HT-29 (cell line): ENCODE data around the gene FGG. TPM values are rescaled to one million over a fixed set of nuclear protein-coding genes. Genes with fewer than 3 reads are reported as not detected.
"Not testable (repeated sequence)": the region's sequence is repeated elsewhere in the genome, so short reads cannot be mapped to it uniquely, and the experiment has no call there.

ENCODE experiments used
- DNase-seq: peaks from one replicate; pipeline ENCODE4 v3.0.0-alpha.2; 2015; ENCODE audit warnings: low spot score
- total RNA-seq: library from RNA; depleted of rRNA; stranded (reverse); fragments of >200 nt; shearing (Covaris generic); gene quantifications from 2 replicates; pipeline ENCODE4 v1.2.3, GENCODE V29; 2014

Gene FGG
- total RNA-seq, 1 experiment from 2014 or later: not detected

DNA sequence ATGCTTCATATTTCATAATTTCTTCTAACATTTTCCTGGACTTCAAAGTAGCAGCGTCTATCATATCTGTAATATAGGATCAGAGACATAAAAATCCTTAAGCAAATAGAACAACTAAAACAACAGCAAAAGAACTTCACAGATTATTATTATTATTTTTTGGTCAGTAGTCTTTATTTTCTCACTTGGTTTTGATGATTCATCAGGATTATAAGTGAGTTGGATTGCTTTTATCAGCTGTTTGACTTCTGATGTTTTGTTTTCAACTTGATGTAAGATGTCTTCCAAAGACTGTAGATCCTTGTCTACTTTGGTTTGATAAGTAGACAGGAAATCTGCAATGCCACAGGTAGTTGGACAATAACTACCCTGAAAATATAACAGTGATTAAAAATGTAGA, 623 bp downstream of the FGG start:
- no peak for DNase-seq

DNA sequence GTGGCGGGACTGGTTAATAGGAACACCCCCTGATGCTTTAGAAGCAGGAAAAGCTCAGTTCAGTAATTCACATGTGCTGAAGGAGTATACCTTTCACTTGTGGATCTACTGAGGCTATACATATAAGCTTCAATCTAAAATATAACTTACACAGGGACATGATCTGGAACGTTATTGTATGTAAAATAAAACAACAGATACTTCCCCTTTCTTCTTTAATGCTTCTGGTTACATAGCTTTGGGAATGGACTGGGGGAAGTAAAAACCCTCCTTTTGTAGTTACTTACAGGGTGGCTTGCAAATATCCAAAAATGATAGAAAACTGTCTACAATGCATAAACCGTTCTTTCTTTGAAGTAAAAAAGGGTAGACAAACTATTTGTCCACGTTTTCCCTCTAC, 1.9 kb downstream of the FGG start:
- no peak for DNase-seq

DNA sequence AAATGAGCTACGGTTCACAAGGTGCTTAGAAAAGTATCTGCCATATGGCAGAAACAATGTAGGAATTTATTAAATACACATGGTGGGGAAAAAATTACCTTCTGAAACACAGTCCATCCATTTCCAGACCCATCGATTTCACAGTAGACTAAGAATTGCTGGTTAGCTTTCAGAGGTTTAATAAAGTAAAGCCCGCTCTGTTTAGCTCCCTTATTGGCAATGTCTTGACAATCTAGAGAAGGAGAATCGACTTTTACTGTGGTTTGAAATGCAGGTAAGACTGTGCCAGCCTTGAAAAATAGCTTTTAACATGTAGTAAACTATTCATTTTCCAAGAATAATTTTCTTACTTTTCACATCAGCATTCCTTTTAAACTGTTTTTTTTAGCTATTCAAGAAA, 2.9 kb downstream of the FGG start:
- no peak for DNase-seq

DNA sequence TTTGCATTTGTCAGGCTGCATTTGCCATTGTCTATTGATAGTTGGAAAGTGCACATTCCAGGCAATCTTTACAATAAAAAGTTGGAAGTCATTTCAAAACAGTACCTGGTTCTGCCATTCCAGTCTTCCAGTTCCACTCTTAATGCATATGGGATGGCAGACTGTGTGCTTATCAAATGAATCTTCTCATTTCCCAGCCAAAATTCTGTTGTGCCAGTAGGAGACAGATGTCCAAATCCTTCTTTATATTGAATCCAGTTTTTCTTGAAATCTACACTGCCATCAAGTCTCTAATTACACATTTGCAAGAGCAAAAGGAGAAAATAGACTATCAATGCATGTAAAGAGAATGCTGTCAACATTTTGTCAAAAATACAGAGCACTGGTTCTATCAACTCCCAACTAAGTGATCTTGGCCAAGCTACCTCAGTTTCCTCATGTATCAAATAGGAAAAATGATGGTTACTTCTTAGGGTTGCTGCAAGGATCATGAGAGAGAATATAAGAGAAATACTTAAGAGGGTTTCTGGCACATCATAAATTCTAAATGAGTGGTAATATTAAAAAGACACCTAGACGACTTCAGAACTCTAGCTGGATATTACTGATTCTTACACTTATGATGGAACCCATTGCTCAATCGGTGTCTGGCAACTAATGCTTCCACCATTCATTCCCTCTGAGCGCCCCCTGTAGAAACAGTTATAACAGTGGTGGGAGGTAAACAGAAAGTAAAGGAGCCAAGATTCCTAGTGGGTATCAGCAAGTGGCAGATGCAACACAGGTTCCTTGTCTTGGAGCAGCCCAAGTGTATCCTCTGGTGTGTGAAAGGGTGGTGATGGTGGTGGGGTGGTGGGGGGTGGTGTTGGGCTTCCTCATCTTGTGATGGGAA, 3.8 kb downstream of the FGG start:
- DNase-seq: no peak

DNA sequence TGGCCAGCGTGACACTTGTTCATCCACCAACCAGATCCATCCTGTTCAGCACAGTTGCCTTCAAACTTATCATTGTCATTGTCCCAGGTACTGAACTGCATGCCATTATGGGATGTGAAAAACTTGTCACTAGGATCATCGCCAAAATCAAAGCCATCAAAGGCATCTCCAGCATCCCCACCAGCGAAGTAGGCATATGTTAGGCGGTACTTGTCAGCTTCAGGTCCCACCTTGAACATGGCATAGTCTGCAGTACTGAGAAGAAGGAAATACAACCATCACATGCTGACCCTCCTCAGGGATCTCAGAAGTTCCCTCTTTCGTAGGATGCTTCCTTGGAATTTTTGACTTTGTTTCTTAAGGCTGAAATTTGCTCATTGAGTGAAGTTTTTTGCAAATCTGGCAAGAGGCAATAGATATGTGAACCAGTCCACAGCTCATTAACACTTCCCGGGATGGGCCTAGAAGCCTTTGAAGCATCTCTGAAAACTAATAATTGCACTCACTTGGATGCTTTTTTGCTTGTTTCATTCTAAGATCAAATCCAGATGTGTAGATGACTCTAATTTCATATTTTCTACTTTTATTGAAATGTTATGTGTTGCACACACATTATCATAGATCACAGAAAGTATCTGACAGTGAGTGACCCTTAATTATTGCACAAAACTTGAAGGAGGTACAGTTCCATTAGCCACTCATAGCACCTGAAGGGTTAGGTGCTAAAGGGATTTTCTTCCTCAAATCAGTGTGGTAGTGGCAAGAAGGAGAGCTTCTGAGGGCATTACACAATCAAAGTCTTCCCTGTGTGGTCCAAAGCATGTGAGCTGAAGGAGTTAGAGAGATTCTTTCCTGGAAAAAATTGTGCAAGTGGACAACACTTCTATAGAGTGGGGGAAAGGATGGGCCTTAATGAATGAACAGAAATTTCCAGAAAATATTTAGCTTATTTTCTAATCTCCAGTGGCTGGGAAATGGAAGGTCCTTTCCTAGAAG, 5.4 kb downstream of the FGG start:
- DNase-seq: no peak

DNA sequence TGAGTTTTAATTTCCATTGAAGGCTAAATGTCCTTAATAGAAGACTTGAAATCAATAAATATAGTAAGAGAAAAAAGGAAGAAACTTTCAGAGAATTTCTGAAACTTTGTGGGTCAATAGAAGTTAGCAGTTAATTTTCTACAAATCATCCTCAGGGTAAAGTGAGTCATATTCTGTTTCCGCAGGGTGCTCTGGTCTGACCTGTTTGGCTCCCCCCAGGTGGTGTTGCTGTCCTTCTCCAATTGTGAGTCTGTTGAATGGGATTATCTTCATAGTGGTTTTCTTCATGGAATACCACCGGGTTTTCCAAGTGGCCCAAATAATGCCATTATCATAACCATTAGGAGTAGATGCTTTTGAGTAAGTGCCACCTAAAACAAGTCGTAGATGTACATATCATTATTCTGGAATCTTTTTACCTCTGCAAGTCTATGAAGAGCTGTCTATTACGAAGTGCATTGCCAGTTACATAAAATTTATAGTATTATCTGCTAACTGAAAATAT, 7.7 kb downstream of the FGG start:
- DNase-seq: no peak

DNA sequence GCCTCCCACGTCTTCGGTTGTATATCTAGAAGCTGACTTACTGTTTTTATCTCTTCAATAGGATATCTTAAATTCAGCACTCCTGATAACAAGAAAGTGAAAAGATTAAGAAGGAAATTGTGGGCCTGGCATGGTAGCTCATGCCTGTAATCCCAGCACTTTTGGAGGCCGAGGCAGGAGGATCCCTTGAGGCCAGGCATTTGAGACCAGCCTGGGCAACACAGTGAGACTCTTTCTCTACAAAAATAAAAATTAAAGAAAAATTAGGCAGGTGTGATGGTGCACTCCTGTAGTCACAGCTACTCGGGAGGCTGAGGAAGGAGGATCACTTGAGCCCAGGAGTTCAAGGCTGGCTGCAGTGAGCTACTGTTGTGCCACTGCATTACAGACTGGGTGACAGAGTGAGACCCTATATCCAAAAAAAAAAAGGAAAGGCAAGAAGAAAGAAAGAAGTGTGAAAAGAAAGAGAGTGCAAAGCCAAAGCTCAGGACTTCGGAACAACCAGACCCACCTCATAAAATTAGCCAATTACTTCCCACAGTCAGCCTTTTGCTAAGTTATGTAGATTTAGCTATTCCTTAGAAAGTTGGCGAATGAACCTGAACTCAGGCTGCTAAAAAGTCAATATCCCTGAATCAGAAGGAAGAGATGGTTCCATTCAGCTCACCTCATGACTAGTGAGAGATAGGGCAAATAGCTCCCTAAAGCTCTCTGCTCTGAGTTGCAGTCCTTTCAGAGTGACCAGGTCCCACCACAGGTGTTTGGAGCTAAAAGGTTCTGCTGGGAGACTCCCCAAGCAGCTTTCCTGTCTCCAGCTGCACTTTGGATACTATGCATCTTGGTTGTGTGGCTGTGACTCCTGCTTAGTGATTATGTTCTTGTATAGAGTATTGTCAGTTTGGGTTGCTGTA, 9.2 kb downstream of the FGG start:
- DNase-seq: no peak

DNA sequence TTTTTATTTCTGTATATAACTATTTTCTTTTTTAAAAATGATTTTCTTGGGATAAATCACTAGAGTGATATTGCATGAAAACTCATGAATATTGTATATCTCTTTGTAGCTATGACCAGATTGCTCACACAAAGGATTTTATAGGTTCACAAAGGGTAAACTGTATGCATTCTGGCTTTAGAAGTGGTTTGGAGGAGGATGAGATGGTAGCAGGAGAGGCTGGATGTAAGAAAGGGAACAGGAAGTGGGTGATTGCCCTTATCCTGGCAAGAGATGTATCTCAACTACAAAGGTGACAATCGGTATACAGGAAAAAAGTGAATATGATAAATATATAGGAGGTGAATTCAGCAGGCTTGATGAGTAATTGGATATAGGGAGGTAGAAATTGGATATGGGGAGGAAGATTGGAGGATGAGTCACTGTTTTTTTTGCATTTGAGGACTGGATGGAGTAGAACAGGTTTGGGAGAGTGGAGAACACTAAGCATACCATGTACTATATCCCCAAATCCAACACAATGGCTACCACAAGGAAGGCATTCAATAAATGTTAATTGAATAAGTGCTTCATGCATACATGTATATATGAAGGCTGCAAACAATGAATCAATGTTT, 9.9 kb downstream of the FGG start:
- DNase-seq: no peak

DNA sequence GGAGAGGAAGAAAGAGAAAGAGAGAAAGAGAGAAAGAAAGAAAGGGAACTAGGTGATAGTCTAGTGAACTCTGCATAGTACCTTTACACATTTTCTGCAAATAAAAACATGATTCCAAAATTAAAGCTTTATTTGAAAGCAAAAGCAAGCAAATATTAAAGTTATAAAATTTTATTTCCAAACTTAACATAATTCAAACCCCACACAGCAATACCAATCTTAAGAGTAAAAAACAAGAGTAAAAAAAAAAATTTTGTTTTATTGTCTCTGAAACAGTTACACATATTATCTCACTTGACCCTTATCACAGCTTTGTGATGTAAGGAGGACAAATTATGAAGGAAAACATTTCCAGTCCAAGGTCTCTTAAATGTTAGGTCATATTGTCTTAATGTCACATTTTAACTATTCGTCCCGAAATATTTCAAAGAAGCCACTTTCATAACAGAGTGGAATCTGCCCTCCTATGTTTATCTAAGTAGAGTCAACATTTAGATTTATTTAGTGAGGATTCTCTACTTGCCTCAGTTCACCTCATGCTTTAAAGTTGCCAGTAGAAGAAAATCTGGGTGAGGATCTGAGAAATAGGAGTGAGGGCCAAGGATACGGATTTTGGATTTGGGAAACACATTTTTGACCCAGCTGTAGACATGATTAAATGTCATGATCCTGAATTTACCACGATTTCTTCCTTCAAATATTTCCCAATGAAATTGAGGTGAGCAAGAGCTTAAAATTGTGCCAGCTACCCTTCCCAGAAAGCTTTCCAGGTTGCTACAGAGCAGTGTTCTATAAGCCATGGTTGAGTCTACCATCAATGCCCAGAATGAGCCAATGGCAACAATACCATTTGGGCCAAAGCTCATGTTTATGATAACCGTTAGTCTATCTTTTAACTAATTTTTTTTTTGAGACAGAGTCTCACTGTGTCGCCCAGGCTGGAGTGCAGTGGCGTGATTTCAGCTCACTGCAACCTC, 14.4 kb downstream of the FGG start:
- no peak for DNase-seq

DNA sequence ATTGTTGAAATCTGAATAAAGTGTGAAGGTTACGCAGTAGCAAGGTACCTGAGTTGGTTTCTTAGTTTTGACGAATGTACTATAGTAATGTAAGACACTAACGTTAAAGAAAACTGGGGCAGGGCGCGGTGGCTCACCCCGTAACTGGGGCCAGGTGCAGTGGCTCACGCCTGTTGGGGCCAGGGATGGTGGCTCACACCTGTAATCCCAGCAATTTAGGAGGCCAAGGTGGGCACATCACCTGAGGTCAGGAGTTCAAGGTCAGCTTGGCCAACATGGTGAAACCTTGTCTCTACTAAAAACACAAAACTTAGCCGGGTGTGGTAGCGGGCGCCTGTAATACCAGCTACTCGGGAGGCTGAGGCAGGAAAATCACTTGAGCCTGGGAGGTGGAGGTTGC, 15.2 kb downstream of the FGG start:
- DNase-seq: not testable (repeated sequence)

DNA sequence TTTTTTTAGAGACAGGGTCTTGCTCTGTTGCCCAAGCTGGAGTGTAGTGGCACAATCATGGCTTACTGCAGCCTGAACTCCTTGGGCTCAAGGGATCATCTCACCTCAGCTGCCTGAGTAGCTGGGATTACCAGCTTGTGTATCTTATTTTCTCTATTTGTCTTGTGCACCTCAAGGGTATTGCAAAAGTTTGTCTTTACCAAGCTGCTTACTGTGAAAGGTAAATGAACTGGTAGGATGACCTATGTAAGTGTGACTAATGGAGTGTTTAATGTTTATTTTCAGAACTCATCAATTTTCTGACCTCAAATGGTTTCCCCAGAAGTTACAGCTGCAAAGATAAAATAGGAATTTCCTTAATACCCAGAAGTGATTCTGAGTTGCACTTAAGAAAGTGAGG, 16.6 kb downstream of the FGG start:
- no peak for DNase-seq

DNA sequence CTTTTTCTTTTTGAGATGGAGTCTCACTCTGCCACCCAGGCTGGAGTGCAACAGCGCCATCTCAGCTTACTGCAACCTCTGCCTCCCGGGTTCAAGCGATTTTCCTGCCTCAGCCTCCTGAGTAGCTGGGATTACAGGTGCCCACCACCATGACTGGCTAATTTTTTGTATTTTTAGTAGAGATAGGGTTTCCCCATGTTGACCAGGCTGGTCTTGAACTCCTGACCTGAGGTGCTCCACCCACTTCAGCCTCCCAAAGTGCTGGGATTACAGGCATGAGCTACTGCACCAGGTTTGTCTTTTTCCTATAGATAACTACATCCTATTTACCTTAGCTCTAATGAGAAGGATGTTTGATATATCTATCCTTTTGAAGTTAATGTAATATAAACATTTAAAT, 18.1 kb downstream of the FGG start:
- DNase-seq: not testable (repeated sequence)

DNA sequence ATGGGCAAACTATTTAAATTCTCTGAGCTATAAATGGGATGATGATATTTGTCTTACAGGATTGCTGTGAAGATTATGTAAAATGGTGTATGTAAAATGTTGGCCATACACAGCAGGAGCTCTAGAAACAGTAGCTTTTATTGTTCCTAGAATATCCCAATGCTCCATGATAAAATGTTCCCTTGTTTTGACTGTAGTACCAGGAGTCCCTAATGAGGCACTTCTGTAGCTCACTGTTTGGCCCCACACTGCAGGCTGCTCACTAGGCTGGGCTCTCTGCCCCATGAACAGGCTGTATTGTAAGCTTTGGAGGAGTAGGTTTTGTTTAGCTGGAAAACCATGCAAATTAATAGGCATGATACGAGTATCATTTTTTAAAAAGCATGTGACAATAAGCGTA, 18.6 kb downstream of the FGG start:
- no peak for DNase-seq

DNA sequence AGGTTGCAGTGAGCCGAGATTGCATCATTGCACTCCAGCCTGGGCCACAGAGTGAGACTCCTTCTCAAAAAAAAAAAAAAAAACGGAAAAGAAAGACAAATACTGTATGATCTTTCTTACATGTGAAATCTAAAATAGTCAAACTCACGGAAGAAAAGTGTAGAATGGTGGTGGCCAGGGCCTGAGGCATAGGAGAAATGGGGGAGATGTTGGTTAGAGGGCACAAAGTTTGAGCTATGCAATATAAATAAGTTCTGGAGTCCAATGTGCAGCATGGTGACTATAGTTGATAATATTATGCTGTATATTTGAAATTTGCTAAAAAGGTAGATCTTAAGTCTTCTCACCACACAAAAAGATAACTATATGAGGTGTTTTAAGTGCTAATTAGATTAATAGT, 20.6 kb downstream of the FGG start:
- no peak for DNase-seq

DNA sequence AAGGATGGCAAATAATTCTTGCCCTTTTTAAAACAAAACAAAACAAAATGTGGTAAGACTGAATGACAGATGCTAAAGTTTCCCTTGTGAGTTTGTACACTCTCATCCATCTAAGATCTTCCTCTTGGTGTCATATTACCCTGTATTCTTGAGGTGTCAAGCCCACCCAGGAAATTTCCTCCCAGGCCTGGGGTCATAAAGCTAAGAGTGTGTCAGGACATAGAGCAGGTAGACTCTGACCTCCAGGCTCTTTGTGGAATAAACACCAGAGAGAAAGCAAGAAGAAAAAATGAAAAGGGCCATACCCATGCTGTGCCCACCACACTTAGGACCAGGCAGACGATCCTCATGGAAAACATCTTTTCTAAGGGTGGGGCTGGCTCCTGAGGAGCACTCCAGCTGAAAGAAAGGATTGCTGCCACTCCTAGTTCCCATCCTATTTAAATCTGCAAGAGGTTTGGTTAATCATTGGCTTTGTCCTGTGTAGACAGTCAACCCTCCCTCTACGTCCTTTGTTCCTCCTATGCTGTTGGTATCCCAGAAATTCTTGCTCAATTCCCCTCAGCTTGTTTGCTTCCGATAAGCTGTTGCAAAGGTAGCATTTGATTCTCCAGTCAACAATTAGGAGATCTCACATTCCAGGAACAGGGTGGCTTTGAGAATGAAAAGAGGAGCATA, 22.0 kb downstream of the FGG start, which contains the start of gene FGA:
Gene FGA, minus strand, starts transcription at position 414 of the 678 bp plus-strand sequence. Its CDS starts 55 bp downstream, at position 359.
- no peak for DNase-seq

DNA sequence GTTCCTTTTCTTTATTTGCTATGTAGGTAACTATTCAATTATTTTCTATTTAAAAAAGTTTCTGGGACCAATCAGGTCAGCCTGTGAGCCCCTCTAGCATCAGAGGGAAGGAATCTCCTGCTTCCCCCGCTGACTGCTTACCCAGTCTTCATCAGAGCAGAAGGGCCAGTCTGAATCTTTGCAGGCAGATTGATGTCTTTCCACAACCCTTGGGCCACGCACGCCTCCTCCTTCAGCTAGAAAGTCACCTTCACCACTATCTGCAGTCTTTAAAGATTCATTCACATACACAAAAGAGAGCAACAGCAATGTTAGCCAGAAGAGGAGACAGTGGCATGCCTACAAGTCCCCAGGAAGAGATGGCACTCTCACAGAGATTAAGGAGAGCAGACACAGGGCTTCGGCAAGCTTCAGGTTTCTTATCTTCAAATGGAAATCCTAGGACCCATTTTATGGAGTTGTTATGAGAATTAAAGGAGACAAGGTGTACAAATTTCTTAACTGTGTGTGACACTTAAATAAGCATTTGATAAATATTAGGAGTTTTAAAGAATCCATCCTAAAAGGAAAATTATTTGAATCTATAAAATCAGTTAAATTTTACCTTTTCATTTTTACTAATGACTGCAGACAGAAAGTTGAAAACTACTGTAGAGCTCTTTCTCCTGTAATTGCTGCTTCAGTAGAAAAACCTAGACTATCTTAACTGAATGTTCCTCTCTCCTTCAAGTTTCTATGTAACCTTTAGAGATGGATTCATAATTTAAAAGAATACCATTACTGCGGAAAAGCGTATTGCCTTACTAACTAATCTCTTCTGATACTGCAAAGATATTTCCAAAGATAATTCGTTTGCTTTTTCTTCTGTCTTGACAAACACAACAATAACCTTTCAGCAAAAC, 22.9 kb downstream of the FGG start:
- no peak for DNase-seq

DNA sequence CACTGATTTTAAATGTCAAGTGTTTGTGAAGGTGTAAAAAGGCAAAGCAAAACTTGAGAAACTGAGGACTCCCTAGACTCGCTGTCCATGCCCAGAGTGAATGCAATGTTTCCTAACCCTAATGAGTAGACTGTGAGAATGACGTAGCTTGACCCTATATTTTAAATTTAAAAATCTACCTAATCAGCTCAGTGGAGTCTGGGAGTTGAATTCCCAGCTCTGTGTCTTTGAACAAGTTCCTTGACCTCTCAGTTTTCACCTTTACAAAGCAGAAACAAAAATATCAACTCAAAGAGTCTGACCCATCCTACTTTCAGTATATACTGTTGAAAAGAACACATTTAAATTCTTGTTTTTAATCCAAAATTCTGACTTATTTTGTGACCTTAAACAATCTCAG, 24.3 kb downstream of the FGG start:
- no peak for DNase-seq
